ENCODE measurements around the gene SLC6A6.

The SLC6A6 gene

DNA sequence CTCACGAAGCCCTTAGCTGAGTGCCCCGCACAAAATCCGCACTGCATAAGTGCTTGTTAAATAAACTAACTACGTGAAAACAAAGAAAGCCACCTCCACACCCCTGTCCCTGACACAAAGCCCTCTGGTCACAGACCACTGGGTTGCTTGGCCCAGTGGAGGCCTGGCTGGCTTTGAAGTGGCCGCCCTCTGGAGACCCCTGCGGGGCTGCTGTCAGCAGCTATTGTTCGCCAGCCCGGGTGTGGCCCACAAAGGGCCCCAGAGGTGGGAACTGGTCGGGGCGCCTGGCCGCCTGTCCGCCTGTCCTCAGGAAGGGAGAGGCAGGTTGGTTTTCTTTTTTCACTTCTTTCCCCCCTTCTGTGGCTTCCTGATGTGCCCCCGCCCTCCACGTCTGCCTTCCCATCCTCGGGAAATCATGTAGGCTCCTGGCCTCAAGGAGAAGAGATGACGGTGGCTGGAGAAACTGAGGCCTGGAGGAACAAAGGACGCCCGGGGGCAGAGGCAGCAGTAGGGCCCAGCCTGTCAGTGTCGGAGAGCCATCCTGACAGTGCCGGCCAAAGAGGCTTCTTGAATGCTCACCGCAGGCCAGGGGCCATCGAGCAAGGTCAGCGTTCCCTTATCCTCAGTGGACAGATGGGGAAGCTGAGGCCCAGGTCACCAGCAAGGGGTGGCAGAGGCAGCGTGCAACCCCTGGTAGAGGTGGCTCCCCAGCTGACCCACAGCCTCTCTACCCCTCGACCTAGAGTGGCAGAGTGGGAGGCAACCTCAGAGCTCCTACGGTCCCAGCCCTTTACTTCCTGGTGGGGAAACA is 61.1 kb downstream of the SLC6A6 start:
- no peak for DNase-seq
- TF ChIP-seq, protein P1, sequence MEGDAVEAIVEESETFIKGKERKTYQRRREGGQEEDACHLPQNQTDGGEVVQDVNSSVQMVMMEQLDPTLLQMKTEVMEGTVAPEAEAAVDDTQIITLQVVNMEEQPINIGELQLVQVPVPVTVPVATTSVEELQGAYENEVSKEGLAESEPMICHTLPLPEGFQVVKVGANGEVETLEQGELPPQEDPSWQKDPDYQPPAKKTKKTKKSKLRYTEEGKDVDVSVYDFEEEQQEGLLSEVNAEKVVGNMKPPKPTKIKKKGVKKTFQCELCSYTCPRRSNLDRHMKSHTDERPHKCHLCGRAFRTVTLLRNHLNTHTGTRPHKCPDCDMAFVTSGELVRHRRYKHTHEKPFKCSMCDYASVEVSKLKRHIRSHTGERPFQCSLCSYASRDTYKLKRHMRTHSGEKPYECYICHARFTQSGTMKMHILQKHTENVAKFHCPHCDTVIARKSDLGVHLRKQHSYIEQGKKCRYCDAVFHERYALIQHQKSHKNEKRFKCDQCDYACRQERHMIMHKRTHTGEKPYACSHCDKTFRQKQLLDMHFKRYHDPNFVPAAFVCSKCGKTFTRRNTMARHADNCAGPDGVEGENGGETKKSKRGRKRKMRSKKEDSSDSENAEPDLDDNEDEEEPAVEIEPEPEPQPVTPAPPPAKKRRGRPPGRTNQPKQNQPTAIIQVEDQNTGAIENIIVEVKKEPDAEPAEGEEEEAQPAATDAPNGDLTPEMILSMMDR (IDR thresholded peaks at IDR 0.05; ENCODE audit: low read depth, low read length), result no peak
- Histone ChIP-seq H3K4me1 (peaks cover under 1% of the 10 kb centered on the region; the same call in 1 of the 2 replicates), H3K27me3 (no peaks in the 10 kb centered on the region), H3K9me3 (no peaks in the 10 kb centered on the region), H3K4me3 (ENCODE audit: low read depth, low read length) (no peak overlapping the region), H3K36me3 (peaks cover 11% of the 10 kb centered on the region)

DNA sequence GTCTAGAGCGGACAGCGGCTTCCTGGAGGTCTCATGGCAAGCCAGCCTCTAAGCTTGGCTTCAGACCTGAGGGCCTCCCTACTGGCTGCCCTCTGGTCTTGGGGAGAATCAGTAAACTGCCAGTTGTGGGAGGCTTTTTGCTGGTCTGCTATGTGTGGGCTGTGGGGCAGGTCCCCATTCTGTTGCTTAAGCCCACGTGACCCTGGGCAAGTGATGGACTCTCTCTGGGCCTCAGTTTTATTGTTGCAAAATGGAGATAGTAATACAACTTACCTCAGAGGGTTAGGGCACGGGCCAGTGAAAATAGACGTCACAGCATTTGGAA is 61.7 kb downstream of the SLC6A6 start:
- no peaks in the 10 kb centered on the region for H3K4me1 ChIP-seq
- H3K27me3 ChIP-seq, result no peaks in the 10 kb centered on the region
- H3K4me3 ChIP-seq (ENCODE audit: low read depth, low read length), result no peak overlapping the region
- H3K9me3 ChIP-seq, result no peaks in the 10 kb centered on the region
- no peak for DNase-seq
- peaks cover 13% of the 10 kb centered on the region for H3K36me3 ChIP-seq
- TF ChIP-seq, protein P1 (IDR thresholded peaks at IDR 0.05; ENCODE audit: low read depth, low read length), result no peak

DNA sequence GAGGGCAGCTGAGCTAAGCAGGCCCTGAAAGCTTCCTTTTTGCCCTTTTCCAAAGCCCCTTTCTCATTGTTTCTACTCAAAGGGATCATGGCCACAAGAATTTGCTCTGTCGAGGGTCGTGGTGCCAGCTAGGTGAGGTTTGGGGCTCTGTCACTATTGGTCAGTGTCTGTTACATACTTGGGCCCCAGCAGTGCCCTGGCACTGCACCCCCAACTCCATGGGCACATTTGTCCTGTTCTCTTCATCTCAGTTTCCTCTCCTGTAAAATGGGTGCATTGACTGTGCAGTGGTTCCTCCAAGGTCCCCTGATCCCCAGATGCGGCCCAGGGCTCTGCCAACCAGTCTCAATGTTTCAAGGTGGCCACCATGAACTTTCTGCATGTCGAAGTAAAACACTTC is 62.1 kb downstream of the SLC6A6 start:
- TF ChIP-seq, protein P1 (IDR thresholded peaks at IDR 0.05; ENCODE audit: low read depth, low read length), result no peak
- Histone ChIP-seq H3K4me3 (ENCODE audit: low read depth, low read length) (no peak overlapping the region), H3K36me3 (peaks cover 13% of the 10 kb centered on the region), H3K9me3 (no peaks in the 10 kb centered on the region), H3K4me1 (no peaks in the 10 kb centered on the region), H3K27me3 (no peaks in the 10 kb centered on the region)
- DNase-seq, result no peak

DNA sequence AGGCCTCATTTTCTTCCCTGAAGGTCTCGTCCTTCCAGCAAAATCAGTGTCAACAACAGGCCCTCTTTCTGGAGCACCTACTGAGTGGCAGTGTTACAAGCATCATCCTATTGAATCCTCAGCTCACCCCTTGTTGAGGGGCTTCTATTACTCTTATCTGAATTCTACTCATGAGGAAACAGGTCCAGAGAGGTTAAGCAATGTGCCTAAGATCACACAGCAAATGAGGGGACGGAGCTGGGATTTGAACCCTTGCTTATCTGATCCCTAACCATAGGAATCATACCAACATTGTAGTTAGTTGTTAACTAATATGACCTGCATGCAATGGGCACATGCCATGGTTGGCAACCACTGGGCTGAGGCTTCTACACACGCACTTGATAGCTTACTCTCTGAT is 63.0 kb downstream of the SLC6A6 start:
- no peaks in the 10 kb centered on the region for H3K4me1 ChIP-seq
- no peak for DNase-seq
- H3K36me3 ChIP-seq, result peaks cover 13% of the 10 kb centered on the region
- H3K27me3 ChIP-seq, result no peaks in the 10 kb centered on the region
- H3K4me3 ChIP-seq (ENCODE audit: low read depth, low read length), result no peak overlapping the region
- H3K9me3 ChIP-seq, result no peaks in the 10 kb centered on the region
- TF ChIP-seq, protein P1 (IDR thresholded peaks at IDR 0.05; ENCODE audit: low read depth, low read length), result no peak

GRCh38 chr3:14466179-14466903 is 63.9 kb downstream of the SLC6A6 start:
- Histone ChIP-seq H3K4me3 (ENCODE audit: low read depth, low read length) (no peak overlapping the region), H3K4me1 (no peaks in the 10 kb centered on the region), H3K27me3 (no peaks in the 10 kb centered on the region), H3K9me3 (no peaks in the 10 kb centered on the region), H3K36me3 (peaks cover 13% of the 10 kb centered on the region)
- TF ChIP-seq, protein P1 (IDR thresholded peaks at IDR 0.05; ENCODE audit: low read depth, low read length), result no peak
- DNase-seq, result no peak

All from BE2C (cell line).